DND-41 (cell line): ENCODE measurements around the gene ASPDH.

Source experiments
- ATAC-seq: fragments of 200-7000 bp; cut with Tn5 transposase; 3 replicates; pipeline ENCODE4 v1.9.1; 2021; ENCODE audit warnings: low read depth; ENCODE audit not compliant: insufficient read depth
- DNase-seq: peaks from one replicate; pipeline ENCODE4 v3.0.0-alpha.2; 2020
- H2AFZ ChIP-seq: 2 replicates; pipeline ENCODE4 v1.6.0; 2012; ENCODE audit warnings: low read depth, low read length
- H3K27ac ChIP-seq: 2 replicates; pipeline ENCODE4 v1.5.1; 2012; ENCODE audit warnings: low read length, inconsistent platforms
- H3K27me3 ChIP-seq: fragments of 200-600 bp; sonication (generic); 2 replicates; pipeline ENCODE4 v1.6.0; 2012; ENCODE audit warnings: low read length, mild to moderate bottlenecking, inconsistent platforms; ENCODE audit not compliant: insufficient read depth, poor library complexity
- H3K36me3 ChIP-seq: 2 replicates; pipeline ENCODE4 v1.5.1; 2012; ENCODE audit warnings: low read length, inconsistent platforms; ENCODE audit not compliant: insufficient read depth
- H3K4me1 ChIP-seq: 2 replicates; pipeline ENCODE4 v1.5.1; 2012; ENCODE audit warnings: mild to moderate bottlenecking, low read length; ENCODE audit not compliant: insufficient read depth
- H3K4me2 ChIP-seq: 2 replicates; pipeline ENCODE4 v1.6.0; 2012; ENCODE audit warnings: mild to moderate bottlenecking, moderate library complexity, low read length, inconsistent platforms; ENCODE audit not compliant: insufficient read depth
- H3K4me3 ChIP-seq, 2 experiments: fragments of 200-600 bp in 1 of 2; shearing (Covaris generic) in 1 of 2; 2 replicates each; pipeline ENCODE4 v1.5.1; 2012 to 2016; ENCODE audit warnings: inconsistent platforms in 2 of 2, low read length in 2 of 2, mild to moderate bottlenecking in 2 of 2, low read depth in 1 of 2, moderate library complexity in 1 of 2
- H3K79me2 ChIP-seq: 2 replicates; pipeline ENCODE4 v1.6.0; 2012; ENCODE audit warnings: low read length, inconsistent platforms; ENCODE audit not compliant: insufficient read depth
- H3K9ac ChIP-seq: 2 replicates; pipeline ENCODE4 v1.6.0; 2012; ENCODE audit warnings: low read depth, mild to moderate bottlenecking, inconsistent platforms, low read length, moderate library complexity
- H3K9me3 ChIP-seq: 2 replicates; pipeline ENCODE4 v1.5.1; 2012; ENCODE audit warnings: low read length, moderate library complexity, mild to moderate bottlenecking, inconsistent platforms; ENCODE audit not compliant: insufficient read depth, severe bottlenecking
- H4K20me1 ChIP-seq: 2 replicates; pipeline ENCODE4 v1.6.0; 2012; ENCODE audit warnings: low read length; ENCODE audit not compliant: insufficient read depth
- EZH2 ChIP-seq: IDR thresholded peaks from 3 replicates; pipeline ENCODE4 v1.6.1; 2012; ENCODE audit warnings: borderline replicate concordance, low read depth, mild to moderate bottlenecking, moderate library complexity, low read length, inconsistent platforms; ENCODE audit not compliant: severe bottlenecking
- TF ChIP-seq, protein P1 (sequence below): IDR thresholded peaks from 2 replicates; pipeline ENCODE4 v1.5.1; 2012; ENCODE audit warnings: borderline replicate concordance, low read length, moderate library complexity, mild to moderate bottlenecking; ENCODE audit not compliant: poor library complexity, severe bottlenecking; ENCODE audit errors: extremely low read depth

The ASPDH gene

DNA sequence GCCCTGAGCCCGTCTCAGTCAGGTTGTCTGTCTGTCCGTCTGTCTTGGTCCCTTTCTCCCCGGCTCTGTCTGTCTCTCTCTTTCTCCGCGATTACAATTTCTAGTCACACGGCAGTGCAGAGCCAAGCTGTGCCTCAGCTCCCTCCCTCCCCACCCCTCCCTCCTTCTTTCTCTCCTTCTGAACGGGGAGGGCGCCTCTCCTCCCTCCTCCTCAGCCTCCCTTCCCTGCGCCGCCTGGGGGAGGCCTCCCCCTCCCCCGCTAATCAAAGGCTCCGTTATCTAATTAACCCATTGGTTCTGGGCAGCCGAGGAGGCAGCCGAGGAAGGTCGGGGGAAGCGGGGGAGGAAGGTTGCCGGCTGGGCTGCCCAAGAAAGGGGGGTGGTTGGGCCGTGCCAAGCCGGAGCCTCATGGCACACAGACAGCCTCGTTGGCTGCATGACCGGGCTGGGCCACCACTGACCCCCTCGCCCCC lies 38.0 kb upstream of the ASPDH start:
- Histone ChIP-seq H3K27me3 (peaks cover 2% of the 10 kb centered on the region), H3K9ac (no peak overlapping the region), H3K9me3 (no peaks in the 10 kb centered on the region), H3K4me3 (no peak overlapping the region), H4K20me1 (no peaks in the 10 kb centered on the region), H3K4me1 (0 out of 2 replicates have a peak, but pooled peaks cover 5% of the 10 kb centered on the region), H3K27ac (no peak overlapping the region), H3K4me2 (no peak overlapping the region), H3K36me3 (no peaks in the 10 kb centered on the region), H3K79me2 (no peaks in the 10 kb centered on the region), H2AFZ (no peak overlapping the region)
- no peak for TF ChIP-seq EZH2
- TF ChIP-seq, protein P1, sequence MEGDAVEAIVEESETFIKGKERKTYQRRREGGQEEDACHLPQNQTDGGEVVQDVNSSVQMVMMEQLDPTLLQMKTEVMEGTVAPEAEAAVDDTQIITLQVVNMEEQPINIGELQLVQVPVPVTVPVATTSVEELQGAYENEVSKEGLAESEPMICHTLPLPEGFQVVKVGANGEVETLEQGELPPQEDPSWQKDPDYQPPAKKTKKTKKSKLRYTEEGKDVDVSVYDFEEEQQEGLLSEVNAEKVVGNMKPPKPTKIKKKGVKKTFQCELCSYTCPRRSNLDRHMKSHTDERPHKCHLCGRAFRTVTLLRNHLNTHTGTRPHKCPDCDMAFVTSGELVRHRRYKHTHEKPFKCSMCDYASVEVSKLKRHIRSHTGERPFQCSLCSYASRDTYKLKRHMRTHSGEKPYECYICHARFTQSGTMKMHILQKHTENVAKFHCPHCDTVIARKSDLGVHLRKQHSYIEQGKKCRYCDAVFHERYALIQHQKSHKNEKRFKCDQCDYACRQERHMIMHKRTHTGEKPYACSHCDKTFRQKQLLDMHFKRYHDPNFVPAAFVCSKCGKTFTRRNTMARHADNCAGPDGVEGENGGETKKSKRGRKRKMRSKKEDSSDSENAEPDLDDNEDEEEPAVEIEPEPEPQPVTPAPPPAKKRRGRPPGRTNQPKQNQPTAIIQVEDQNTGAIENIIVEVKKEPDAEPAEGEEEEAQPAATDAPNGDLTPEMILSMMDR: no peak
- ATAC-seq: no peak
- DNase-seq: no peak

GRCh38 chr19:50551034-50551714 lies 37.5 kb upstream of the ASPDH start:
- H3K4me1 ChIP-seq: 0 out of 2 replicates have a peak, but pooled peaks cover 1% of the 10 kb centered on the region
- no peaks in the 10 kb centered on the region for H3K9me3 ChIP-seq
- no peak for TF ChIP-seq EZH2
- TF ChIP-seq, protein P1: no peak
- H2AFZ ChIP-seq: no peak overlapping the region
- H3K27ac ChIP-seq: no peak overlapping the region
- no peak overlapping the region for H3K4me3 ChIP-seq
- H3K9ac ChIP-seq: no peak overlapping the region
- no peaks in the 10 kb centered on the region for H3K27me3 ChIP-seq
- H3K79me2 ChIP-seq: no peaks in the 10 kb centered on the region
- no peak overlapping the region for H3K4me2 ChIP-seq
- ATAC-seq: no peak
- DNase-seq: no peak
- no peaks in the 10 kb centered on the region for H3K36me3 ChIP-seq
- H4K20me1 ChIP-seq: no peaks in the 10 kb centered on the region

DNA sequence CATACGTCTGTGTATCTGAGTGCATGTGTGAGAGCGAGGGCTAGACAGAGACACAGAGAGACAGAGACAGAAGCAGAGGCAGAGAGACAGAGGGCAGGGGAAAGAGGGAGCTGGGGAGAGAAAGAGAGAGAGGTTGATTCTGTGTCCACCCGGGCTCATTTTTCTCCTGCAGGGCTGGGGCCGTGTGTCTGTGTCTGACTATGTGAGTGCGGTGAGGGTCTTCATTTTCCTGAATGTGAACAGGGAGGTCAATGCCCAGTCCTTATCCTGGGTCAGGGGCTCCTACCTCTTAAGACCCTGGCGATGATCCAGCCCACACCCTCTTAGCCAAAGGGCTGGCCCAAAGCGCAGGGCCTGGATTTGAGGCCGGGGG lies 36.9 kb upstream of the ASPDH start:
- Histone ChIP-seq H3K9me3 (no peaks in the 10 kb centered on the region), H3K4me1 (no peaks in the 10 kb centered on the region), H3K79me2 (no peaks in the 10 kb centered on the region), H4K20me1 (no peaks in the 10 kb centered on the region), H3K36me3 (no peaks in the 10 kb centered on the region), H3K27me3 (no peaks in the 10 kb centered on the region), H3K27ac (no peak overlapping the region), H2AFZ (no peak overlapping the region), H3K4me2 (no peak overlapping the region), H3K4me3 (no peak overlapping the region), H3K9ac (no peak overlapping the region)
- TF ChIP-seq, protein P1: no peak
- TF ChIP-seq EZH2: no peak
- DNase-seq: no peak
- ATAC-seq: no peak
